OCI-LY7 (cell line): ENCODE data around the gene DRGX. TPM values are rescaled to one million over a fixed set of nuclear protein-coding genes. Genes with fewer than 3 reads are reported as not detected.

Experiments used
- BruUV-seq: library from RNA; stranded (reverse); fragments of 400-500 nt; replicated peaks from 2 replicates; lab custom pipeline; 2021; lab: Mats Ljungman, UMichigan
- CTCF ChIA-PET: fragments of 300-600 bp; sonication (Branson Sonifier 250); formaldehyde crosslinking; loops from one replicate; lab custom pipeline; 2022; ENCODE audit warnings: antibody characterized with exemption; ENCODE audit not compliant: unreplicated experiment; lab: Charles Lee
- POLR2A ChIA-PET: fragments of 300-600 bp; sonication (Branson Sonifier 250); formaldehyde crosslinking; loops from one replicate; lab custom pipeline; 2022; ENCODE audit warnings: antibody characterized with exemption; lab: Charles Lee
- DNase-seq: peaks from one replicate; pipeline ENCODE4 v3.0.0-alpha.2; 2015; ENCODE audit warnings: low spot score
- H2AFZ ChIP-seq: fragments of 200-600 bp; sonication (generic), shearing (Covaris generic); 2 replicates; pipeline ENCODE4 v1.6.1; 2014; ENCODE audit warnings: mild to moderate bottlenecking, antibody characterized with exemption, low read length, moderate library complexity
- H3K27ac ChIP-seq: fragments of 200-600 bp; sonication (generic); 2 replicates; pipeline ENCODE4 v1.5.1; 2014; ENCODE audit warnings: mixed run types, low read depth, mild to moderate bottlenecking, moderate library complexity, low read length, inconsistent platforms; ENCODE audit not compliant: poor library complexity, severe bottlenecking
- H3K36me3 ChIP-seq: fragments of 200-600 bp; sonication (generic); 2 replicates; pipeline ENCODE4 v1.6.1; 2014; ENCODE audit warnings: mild to moderate bottlenecking, antibody characterized with exemption, low read length, moderate library complexity, mixed read lengths; ENCODE audit not compliant: insufficient read depth
- H3K4me1 ChIP-seq: fragments of 200-600 bp; sonication (generic); 2 replicates; pipeline ENCODE4 v1.5.1; 2014; ENCODE audit warnings: mild to moderate bottlenecking, low read length; ENCODE audit not compliant: insufficient read depth, poor library complexity, severe bottlenecking
- H3K4me2 ChIP-seq: fragments of 200-600 bp; sonication (generic); 2 replicates; pipeline ENCODE4 v1.6.1; 2014; ENCODE audit warnings: mild to moderate bottlenecking, low read length
- H3K4me3 ChIP-seq: fragments of 200-600 bp; sonication (generic); 2 replicates; pipeline ENCODE4 v1.5.1; 2014; ENCODE audit warnings: mild to moderate bottlenecking, low read depth, low read length; ENCODE audit not compliant: poor library complexity, severe bottlenecking
- H3K79me2 ChIP-seq: fragments of 200-600 bp; sonication (generic); 2 replicates; pipeline ENCODE4 v1.6.1; 2016; ENCODE audit warnings: low read depth, mild to moderate bottlenecking, low read length, moderate library complexity, mixed read lengths; ENCODE audit not compliant: insufficient read depth
- H3K9me2 ChIP-seq: fragments of 200-600 bp; sonication (generic); 2 replicates; pipeline ENCODE4 v1.6.1; 2016; ENCODE audit warnings: mild to moderate bottlenecking, low read length, mixed read lengths; ENCODE audit not compliant: insufficient read depth
- H3K9me3 ChIP-seq: fragments of 200-600 bp; sonication (generic); 2 replicates; pipeline ENCODE4 v1.6.1; 2014; ENCODE audit warnings: mild to moderate bottlenecking, mixed run types, low read length, mixed read lengths
- H4K20me1 ChIP-seq: fragments of 200-600 bp; sonication (generic); 2 replicates; pipeline ENCODE4 v1.6.1; 2014; ENCODE audit warnings: mild to moderate bottlenecking, antibody characterized with exemption, low read length, moderate library complexity, mixed read lengths; ENCODE audit not compliant: insufficient read depth
- EZH2phosphoT487 ChIP-seq: fragments of 200-600 bp; sonication (generic); IDR thresholded peaks from 2 replicates; pipeline ENCODE4 v1.6.1; 2018; ENCODE audit warnings: low read depth, borderline replicate concordance, mild to moderate bottlenecking, mixed run types, antibody characterized with exemption, low read length, moderate library complexity, mixed read lengths
- intact Hi-C: fragments of 100-400 bp; cut with micrococcal nuclease; formaldehyde crosslinking; loops from one replicate; pipeline ENCODE4 v1.10.0; 2022; ENCODE audit not compliant: unreplicated experiment
- total RNA-seq, 2 experiments: library from RNA; depleted of rRNA in 1 of 2; stranded (reverse); fragments of >200 nt in 1 of 2; shearing (Covaris generic) in 1 of 2; gene quantifications; 2 replicates each; pipeline ENCODE4 v1.2.3, GENCODE V29; 2014 to 2022
- TF ChIP-seq, protein P1 (sequence below): fragments of 200-600 bp; sonication (generic); conservative IDR thresholded peaks from 2 replicates; pipeline ENCODE4 v1.5.1; 2014; ENCODE audit warnings: mild to moderate bottlenecking, antibody characterized with exemption, low read length, moderate library complexity, mixed read lengths

The DRGX gene
- total RNA-seq, 2 experiments from 2014 or later, result not detected

DNA sequence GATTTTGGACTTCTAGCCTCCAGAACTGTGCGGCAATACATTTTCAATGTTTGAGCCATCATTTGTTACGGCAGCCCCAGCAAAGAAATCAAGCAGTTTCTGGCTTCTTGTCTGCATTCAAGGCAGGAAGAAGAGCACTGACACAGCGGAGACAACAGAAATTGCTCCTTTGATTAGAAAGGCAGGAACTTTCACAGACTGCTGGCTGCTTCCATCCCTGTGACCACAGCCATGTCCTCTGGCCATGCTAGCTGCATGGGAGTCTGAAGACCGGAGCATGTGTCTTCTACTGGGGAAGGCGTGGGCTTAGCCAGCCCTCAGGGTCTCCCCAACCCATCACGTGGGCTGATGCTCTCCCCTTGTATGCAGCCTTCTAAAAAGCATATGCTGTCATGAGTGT, 77.9 kb downstream of the DRGX start:
- no peaks in the 10 kb centered on the region for H3K9me2 ChIP-seq
- no peaks in the 10 kb centered on the region for H3K79me2 ChIP-seq
- no peak for TF ChIP-seq EZH2phosphoT487
- TF ChIP-seq, protein P1, sequence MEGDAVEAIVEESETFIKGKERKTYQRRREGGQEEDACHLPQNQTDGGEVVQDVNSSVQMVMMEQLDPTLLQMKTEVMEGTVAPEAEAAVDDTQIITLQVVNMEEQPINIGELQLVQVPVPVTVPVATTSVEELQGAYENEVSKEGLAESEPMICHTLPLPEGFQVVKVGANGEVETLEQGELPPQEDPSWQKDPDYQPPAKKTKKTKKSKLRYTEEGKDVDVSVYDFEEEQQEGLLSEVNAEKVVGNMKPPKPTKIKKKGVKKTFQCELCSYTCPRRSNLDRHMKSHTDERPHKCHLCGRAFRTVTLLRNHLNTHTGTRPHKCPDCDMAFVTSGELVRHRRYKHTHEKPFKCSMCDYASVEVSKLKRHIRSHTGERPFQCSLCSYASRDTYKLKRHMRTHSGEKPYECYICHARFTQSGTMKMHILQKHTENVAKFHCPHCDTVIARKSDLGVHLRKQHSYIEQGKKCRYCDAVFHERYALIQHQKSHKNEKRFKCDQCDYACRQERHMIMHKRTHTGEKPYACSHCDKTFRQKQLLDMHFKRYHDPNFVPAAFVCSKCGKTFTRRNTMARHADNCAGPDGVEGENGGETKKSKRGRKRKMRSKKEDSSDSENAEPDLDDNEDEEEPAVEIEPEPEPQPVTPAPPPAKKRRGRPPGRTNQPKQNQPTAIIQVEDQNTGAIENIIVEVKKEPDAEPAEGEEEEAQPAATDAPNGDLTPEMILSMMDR, result no peak
- CTCF ChIA-PET, result no interaction called here
- POLR2A ChIA-PET, result interaction anchor here (0.7 kb wide), 1 partner anchor 21 kb away, joined by 5 read pairs; no protein-coding TSS in a partner anchor
- BruUV-seq, result no TSS peak
- no peaks in the 10 kb centered on the region for H3K36me3 ChIP-seq
- no peak overlapping the region for H3K4me3 ChIP-seq
- DNase-seq, result no peak
- no peak overlapping the region for H2AFZ ChIP-seq
- no peaks in the 10 kb centered on the region for H3K9me3 ChIP-seq
- H3K4me2 ChIP-seq, result no peak overlapping the region
- H4K20me1 ChIP-seq, result no peaks in the 10 kb centered on the region
- intact Hi-C loops, result no loop called here
- no peak overlapping the region for H3K27ac ChIP-seq
- H3K4me1 ChIP-seq, result no peaks in the 10 kb centered on the region

DNA sequence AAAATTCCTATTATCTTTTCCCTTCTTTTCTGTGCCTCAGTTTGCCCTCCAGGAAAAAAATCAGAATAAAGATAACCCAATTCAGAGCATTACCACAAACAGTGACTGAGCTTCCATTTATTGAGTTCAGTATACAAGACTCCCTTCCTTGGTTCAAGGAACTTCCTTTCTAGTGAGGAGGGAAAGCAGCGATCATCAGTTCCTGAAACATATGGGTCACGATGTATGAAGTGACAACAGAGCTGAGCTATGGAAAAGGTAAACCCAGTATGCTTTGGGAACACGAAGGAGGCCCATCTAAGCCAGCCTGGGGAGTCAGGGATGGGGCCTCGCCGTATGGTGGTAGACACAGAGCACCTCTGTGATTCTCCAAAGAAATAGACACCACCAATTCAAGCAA, 81.1 kb downstream of the DRGX start:
- no TSS peak for BruUV-seq
- TF ChIP-seq, protein P1, result no peak
- TF ChIP-seq EZH2phosphoT487, result no peak
- H3K9me3 ChIP-seq, result no peaks in the 10 kb centered on the region

More for the DNA sequence above, 81.1 kb downstream of the DRGX start:
- H3K79me2 ChIP-seq, result no peaks in the 10 kb centered on the region
- ChIA-PET CTCF (no interaction called here), POLR2A (interaction anchor here (0.6 to 1.0 kb wide), 2 partner anchors 15 to 1159 kb away, joined by 3 read pairs; no protein-coding TSS in a partner anchor)
- H3K4me3 ChIP-seq, result no peak overlapping the region
- DNase-seq, result no peak
- H4K20me1 ChIP-seq, result no peaks in the 10 kb centered on the region
- H3K4me1 ChIP-seq, result peaks cover 7% of the 10 kb centered on the region
- H2AFZ ChIP-seq, result no peak overlapping the region
- H3K9me2 ChIP-seq, result no peaks in the 10 kb centered on the region
- no peak overlapping the region for H3K4me2 ChIP-seq
- no peaks in the 10 kb centered on the region for H3K36me3 ChIP-seq
- intact Hi-C loops, result no loop called here
- H3K27ac ChIP-seq, result no peak overlapping the region

Other genes with a start within 250 kb of the DRGX start
- 1.8 and 5.0 TPM in 2 replicates for gene TMEM273, start 207.7 kb downstream of the DRGX start, total RNA-seq (2014; rRNA removed; shearing (Covaris generic))
- 0.82 and 1.3 TPM in 2 replicates for gene TMEM273, start 207.7 kb downstream of the DRGX start, total RNA-seq (2022)
- 0.03 and 0.06 TPM in 2 replicates for gene C10orf71, start 96.9 kb downstream of the DRGX start, total RNA-seq (2014; rRNA removed; shearing (Covaris generic))
- gene C10orf71, start 96.9 kb downstream of the DRGX start, total RNA-seq (2022), result 0.08 and 0.24 TPM in 2 replicates
- 7.8 and 8.8 TPM in 2 replicates for gene ERCC6, start 143.0 kb upstream of the DRGX start, total RNA-seq (2014; rRNA removed; shearing (Covaris generic))
- gene ERCC6, start 143.0 kb upstream of the DRGX start, total RNA-seq (2022), result 21.9 and 25.7 TPM in 2 replicates
- not detected in 2 replicates for gene SLC18A3, start 214.2 kb upstream of the DRGX start, total RNA-seq (2014; rRNA removed; shearing (Covaris generic))
- not detected in 2 replicates for gene SLC18A3, start 214.2 kb upstream of the DRGX start, total RNA-seq (2022)
- not detected in 2 replicates for gene CHAT, start 217.9 kb upstream of the DRGX start, total RNA-seq (2014; rRNA removed; shearing (Covaris generic))
- not detected in 2 replicates for gene CHAT, start 217.9 kb upstream of the DRGX start, total RNA-seq (2022)